Peyer's patch (tissue), 4 donors: Measurements from ENCODE around the gene HLA-A.

Experiments used
- POLR2A ChIP-seq, 2 donors: fragments of 450-650 bp; IDR thresholded peaks; one replicate each; pipeline ENCODE4 v1.5.1; 2017; ENCODE audit warnings: antibody characterized with exemption in 2 of 2, mild to moderate bottlenecking in 2 of 2, moderate library complexity in 2 of 2
- TF ChIP-seq, protein P1 (sequence below), 6 experiments: fragments of 450-650 bp in 4 of 6; fragments of 200-600 bp in 2 of 6; sonication (generic) in 1 of 6; IDR thresholded peaks; one replicate each; pipeline ENCODE4 v1.5.1; 2017 to 2019; ENCODE audit warnings: antibody characterized with exemption in 6 of 6, mild to moderate bottlenecking in 3 of 6, moderate library complexity in 1 of 6

DNA sequence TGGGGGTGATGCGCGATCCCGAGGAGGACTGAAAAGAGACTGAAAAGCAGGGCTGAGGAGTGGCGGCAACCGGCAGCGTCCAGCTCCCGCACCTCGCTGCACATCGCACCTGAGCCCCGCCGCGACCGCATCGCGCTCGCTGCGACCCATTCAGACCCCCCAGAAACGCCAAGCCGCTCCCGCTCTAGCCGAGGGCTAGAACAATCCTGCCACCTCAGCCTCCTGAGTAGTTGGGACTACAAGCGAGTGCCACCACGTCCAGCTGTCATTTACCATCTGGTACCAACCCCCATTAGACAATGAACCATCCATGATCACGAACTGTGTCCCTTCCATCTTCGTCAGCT is 33.2 kb downstream of the HLA-A start:
- TF ChIP-seq POLR2A (IDR thresholded peaks at IDR 0.05): no peak
- TF ChIP-seq, protein P1, sequence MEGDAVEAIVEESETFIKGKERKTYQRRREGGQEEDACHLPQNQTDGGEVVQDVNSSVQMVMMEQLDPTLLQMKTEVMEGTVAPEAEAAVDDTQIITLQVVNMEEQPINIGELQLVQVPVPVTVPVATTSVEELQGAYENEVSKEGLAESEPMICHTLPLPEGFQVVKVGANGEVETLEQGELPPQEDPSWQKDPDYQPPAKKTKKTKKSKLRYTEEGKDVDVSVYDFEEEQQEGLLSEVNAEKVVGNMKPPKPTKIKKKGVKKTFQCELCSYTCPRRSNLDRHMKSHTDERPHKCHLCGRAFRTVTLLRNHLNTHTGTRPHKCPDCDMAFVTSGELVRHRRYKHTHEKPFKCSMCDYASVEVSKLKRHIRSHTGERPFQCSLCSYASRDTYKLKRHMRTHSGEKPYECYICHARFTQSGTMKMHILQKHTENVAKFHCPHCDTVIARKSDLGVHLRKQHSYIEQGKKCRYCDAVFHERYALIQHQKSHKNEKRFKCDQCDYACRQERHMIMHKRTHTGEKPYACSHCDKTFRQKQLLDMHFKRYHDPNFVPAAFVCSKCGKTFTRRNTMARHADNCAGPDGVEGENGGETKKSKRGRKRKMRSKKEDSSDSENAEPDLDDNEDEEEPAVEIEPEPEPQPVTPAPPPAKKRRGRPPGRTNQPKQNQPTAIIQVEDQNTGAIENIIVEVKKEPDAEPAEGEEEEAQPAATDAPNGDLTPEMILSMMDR (IDR thresholded peaks at IDR 0.05): no peak
